Progenitor cell of endocrine pancreas (in vitro differentiated cells): Measurements from ENCODE around the gene RERE. TPM values are rescaled to one million over a fixed set of nuclear protein-coding genes. Genes with fewer than 3 reads are reported as not detected.
"Not testable (repeated sequence)": the region's sequence is repeated elsewhere in the genome, so short reads cannot be mapped to it uniquely, and the experiment has no call there.

Experiments used
- DNase-seq: peaks from one replicate; pipeline ENCODE4 v3.0.0; 2021; ENCODE audit warnings: low spot score; ENCODE audit not compliant: unreplicated experiment
- H3K27ac Mint-ChIP-seq: 2 replicates; pipeline ENCODE4 v1.8.0; 2021; ENCODE audit warnings: mild to moderate bottlenecking, moderate library complexity, mixed read lengths
- H3K27me3 Mint-ChIP-seq: 2 replicates; pipeline ENCODE4 v1.8.0; 2021; ENCODE audit warnings: mixed read lengths
- H3K36me3 Mint-ChIP-seq: 2 replicates; pipeline ENCODE4 v1.8.0; 2022; ENCODE audit warnings: mixed read lengths; ENCODE audit not compliant: insufficient read depth
- H3K4me1 Mint-ChIP-seq: 2 replicates; pipeline ENCODE4 v1.8.0; 2021; ENCODE audit warnings: low read depth, mixed read lengths
- H3K4me3 Mint-ChIP-seq: 2 replicates; pipeline ENCODE4 v1.8.0; 2021; ENCODE audit warnings: low read depth, mild to moderate bottlenecking, moderate library complexity, mixed read lengths
- H3K9me3 Mint-ChIP-seq: 2 replicates; pipeline ENCODE4 v1.8.0; 2021; ENCODE audit warnings: low read depth, mixed read lengths
- CTCF ChIP-seq: fragments of 200-600 bp; sonication (generic); IDR thresholded peaks from one replicate; pipeline ENCODE4 v1.5.0; 2021; ENCODE audit warnings: antibody characterized with exemption, mild to moderate bottlenecking; ENCODE audit not compliant: unreplicated experiment
- total RNA-seq: library from RNA; stranded (reverse); gene quantifications from 2 replicates; pipeline ENCODE4 v1.2.1, GENCODE V29; 2021

The RERE gene
- total RNA-seq, 1 donor from 2014 or later: 329 TPM

DNA sequence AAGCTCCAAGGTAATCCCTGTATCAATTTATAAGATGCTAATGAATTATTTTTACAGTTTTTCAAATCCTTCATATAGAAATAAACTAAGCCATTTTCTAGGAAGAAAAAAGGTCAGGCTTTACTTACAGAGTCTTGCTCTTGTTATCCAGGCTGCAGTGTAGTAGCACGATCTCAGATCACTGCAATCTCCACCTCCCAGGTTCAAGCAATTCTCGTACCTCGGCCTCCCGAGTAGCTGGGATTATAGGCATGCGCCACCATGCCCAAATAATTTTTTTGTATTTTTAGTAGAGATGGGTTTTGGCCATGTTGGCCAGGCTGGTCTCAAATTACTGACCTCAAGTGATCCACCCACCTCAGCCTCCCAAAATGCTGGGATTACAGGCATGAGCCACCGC, 27.0 kb downstream of the RERE start:
- no peaks in the 10 kb centered on the region for H3K27me3 Mint-ChIP-seq
- H3K36me3 Mint-ChIP-seq: peaks cover 9% of the 10 kb centered on the region
- peaks cover 44% of the 10 kb centered on the region for H3K4me1 Mint-ChIP-seq

GRCh38 chr1:8789314-8790214, 27.9 kb downstream of the RERE start:
- Mint-ChIP-seq H3K9me3 (no peaks in the 10 kb centered on the region), H3K4me1 (peaks cover 43% of the 10 kb centered on the region), H3K36me3 (peaks cover 10% of the 10 kb centered on the region), H3K4me3 (peak overlapping the region; percentile 50), H3K27me3 (no peaks in the 10 kb centered on the region), H3K27ac (peak overlapping the region; percentile 97)
- DNase-seq: peak; percentile 23
- TF ChIP-seq CTCF: no peak

More for the DNA sequence above, 27.0 kb downstream of the RERE start:
- peak overlapping the region; percentile 82 for H3K27ac Mint-ChIP-seq
- DNase-seq: no peak
- H3K9me3 Mint-ChIP-seq: no peaks in the 10 kb centered on the region
- no peak overlapping the region for H3K4me3 Mint-ChIP-seq
- no peak for TF ChIP-seq CTCF

GRCh38 chr1:8787218-8787617, 30.2 kb downstream of the RERE start:
- peak overlapping the region; percentile 78 for H3K27ac Mint-ChIP-seq
- no peaks in the 10 kb centered on the region for H3K9me3 Mint-ChIP-seq
- H3K27me3 Mint-ChIP-seq: no peaks in the 10 kb centered on the region
- no peak for TF ChIP-seq CTCF
- H3K4me3 Mint-ChIP-seq: no peak overlapping the region
- peaks cover 10% of the 10 kb centered on the region for H3K36me3 Mint-ChIP-seq
- H3K4me1 Mint-ChIP-seq: peaks cover 40% of the 10 kb centered on the region
- no peak for DNase-seq

GRCh38 chr1:8786204-8786603, 31.2 kb downstream of the RERE start:
- not testable (repeated sequence) for H3K4me3 Mint-ChIP-seq, H3K9me3 Mint-ChIP-seq, H3K27ac Mint-ChIP-seq, DNase-seq, H3K27me3 Mint-ChIP-seq, H3K36me3 Mint-ChIP-seq
- peaks cover 40% of the 10 kb centered on the region for H3K4me1 Mint-ChIP-seq

- Mint-ChIP-seq H3K27ac (no peak overlapping the region), H3K36me3 (peaks cover 10% of the 10 kb centered on the region), H3K4me1 (peaks cover 26% of the 10 kb centered on the region), H3K9me3 (no peaks in the 10 kb centered on the region), H3K4me3 (no peak overlapping the region), H3K27me3 (no peaks in the 10 kb centered on the region)
- TF ChIP-seq CTCF: no peak
- no peak for DNase-seq
These were observed 34.5 kb downstream of the RERE start for GRCh38 chr1:8782955-8783354.
